GM18907 (cell line): ENCODE results near the gene USP17L17.
"Not testable (repeated sequence)": the region's sequence is repeated elsewhere in the genome, so short reads cannot be mapped to it uniquely, and the experiment has no call there.

Experiments
- ATAC-seq: cut with Tn5 transposase; IDR thresholded peaks from one replicate; pipeline ENCODE4 v1.9.1; 2021; ENCODE audit warnings: mild to moderate bottlenecking, moderate library complexity; ENCODE audit not compliant: unreplicated experiment

The USP17L17 gene, protein sequence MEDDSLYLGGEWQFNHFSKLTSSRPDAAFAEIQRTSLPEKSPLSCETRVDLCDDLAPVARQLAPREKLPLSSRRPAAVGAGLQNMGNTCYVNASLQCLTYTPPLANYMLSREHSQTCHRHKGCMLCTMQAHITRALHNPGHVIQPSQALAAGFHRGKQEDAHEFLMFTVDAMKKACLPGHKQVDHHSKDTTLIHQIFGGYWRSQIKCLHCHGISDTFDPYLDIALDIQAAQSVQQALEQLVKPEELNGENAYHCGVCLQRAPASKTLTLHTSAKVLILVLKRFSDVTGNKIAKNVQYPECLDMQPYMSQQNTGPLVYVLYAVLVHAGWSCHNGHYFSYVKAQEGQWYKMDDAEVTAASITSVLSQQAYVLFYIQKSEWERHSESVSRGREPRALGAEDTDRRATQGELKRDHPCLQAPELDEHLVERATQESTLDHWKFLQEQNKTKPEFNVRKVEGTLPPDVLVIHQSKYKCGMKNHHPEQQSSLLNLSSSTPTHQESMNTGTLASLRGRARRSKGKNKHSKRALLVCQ

DNA sequence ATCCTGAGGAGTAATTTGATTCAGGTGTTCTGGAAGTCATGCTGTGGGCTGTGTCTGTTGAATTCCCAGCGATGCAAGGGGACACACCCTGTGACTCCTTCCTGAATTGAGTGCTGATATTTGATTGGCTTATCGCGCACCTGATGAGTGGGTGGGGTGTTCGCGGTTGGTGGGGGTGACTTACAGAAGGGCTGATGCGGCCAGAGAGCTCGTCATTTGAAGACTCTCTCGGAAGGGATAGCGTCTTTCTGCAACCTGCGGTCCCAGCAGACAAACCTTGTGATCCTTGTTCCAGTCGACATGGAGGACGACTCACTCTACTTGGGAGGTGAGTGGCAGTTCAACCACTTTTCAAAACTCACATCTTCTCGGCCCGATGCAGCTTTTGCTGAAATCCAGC lies at the start of gene USP17L17:
Gene USP17L17 (plus strand): TSS at position 301 of the 400 bp plus-strand sequence. CDS start 0 bp downstream, at position 301.
- ATAC-seq, result not testable (repeated sequence)

DNA sequence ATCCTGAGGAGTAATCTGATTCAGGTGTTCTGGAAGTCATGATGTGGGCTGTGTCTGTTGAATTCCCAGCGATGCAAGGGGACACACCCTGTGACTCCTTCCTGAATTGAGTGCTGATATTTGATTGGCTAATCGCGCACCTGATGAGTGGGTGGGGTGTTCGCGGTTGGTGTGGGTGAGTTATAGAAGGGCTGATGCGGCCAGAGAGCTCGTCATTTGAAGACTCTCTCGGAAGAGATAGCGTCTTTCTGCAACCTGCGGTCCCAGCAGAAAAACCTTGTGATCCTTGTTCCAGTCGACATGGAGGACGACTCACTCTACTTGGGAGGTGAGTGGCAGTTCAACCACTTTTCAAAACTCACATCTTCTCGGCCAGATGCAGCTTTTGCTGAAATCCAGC lies 33.3 kb upstream of the USP17L17 start, which contains the start of gene USP17L10:
Gene USP17L10 (plus strand): TSS at position 301 of the 400 bp plus-strand sequence. CDS start 0 bp downstream, at position 301.
- ATAC-seq, result not testable (repeated sequence)

DNA sequence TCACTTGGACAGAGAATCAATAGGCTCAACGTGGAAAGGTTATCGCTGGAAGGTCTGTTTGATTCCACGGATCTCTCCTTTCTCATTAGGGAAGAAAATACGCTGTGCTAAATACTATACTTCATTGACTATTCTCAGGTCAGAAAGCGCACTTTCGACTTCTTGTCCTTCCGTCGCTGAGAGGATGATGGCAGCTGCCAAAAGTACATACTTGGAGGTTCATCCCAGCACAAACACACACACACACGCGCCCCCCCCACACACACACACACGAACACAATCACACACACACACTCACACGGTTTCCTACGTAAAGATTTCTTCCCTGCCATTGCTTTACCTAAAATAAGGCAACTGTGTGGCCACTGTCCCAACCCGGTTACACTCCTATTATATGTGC lies 29.0 kb upstream of the USP17L17 start:
- not testable (repeated sequence) for ATAC-seq

DNA sequence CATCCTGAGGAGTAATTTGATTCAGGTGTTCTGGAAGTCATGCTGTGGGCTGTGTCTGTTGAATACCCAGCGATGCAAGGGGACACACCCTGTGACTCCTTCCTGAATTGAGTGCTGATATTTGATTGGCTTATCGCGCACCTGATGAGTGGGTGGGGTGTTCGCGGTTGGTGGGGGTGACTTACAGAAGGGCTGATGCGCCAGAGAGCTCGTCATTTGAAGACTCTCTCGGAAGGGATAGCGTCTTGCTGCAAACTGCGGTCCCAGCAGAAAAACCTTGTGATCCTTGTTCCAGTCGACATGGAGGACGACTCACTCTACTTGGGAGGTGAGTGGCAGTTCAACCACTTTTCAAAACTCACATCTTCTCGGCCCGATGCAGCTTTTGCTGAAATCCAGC lies 28.6 kb upstream of the USP17L17 start, which contains the start of gene USP17L11:
Gene USP17L11 (plus strand): TSS at position 301 of the 400 bp plus-strand sequence. CDS start 0 bp downstream, at position 301.
- not testable (repeated sequence) for ATAC-seq

DNA sequence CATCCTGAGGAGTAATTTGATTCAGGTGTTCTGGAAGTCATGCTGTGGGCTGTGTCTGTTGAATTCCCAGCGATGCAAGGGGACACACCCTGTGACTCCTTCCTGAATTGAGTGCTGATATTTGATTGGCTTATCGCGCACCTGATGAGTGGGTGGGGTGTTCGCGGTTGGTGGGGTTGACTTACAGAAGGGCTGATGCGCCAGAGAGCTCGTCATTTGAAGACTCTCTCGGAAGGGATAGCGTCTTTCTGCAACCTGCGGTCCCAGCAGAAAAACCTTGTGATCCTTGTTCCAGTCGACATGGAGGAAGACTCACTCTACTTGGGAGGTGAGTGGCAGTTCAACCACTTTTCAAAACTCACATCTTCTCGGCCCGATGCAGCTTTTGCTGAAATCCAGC lies 23.8 kb upstream of the USP17L17 start, which contains the start of gene USP17L12:
Gene USP17L12 (plus strand): TSS at position 301 of the 400 bp plus-strand sequence. CDS start 0 bp downstream, at position 301.
- ATAC-seq, result not testable (repeated sequence)

DNA sequence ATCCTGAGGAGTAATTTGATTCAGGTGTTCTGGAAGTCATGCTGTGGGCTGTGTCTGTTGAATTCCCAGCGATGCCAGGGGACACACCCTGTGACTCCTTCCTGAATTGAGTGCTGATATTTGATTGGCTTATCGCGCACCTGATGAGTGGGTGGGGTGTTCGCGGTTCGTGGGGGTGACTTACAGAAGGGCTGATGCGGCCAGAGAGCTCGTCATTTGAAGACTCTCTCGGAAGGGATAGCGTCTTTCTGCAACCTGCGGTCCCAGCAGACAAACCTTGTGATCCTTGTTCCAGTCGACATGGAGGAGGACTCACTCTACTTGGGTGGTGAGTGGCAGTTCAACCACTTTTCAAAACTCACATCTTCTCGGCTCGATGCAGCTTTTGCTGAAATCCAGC lies 19.1 kb upstream of the USP17L17 start, which contains the start of gene USP17L13:
Gene USP17L13 (plus strand): TSS at position 301 of the 400 bp plus-strand sequence. CDS start 0 bp downstream, at position 301.
- ATAC-seq, result not testable (repeated sequence)

DNA sequence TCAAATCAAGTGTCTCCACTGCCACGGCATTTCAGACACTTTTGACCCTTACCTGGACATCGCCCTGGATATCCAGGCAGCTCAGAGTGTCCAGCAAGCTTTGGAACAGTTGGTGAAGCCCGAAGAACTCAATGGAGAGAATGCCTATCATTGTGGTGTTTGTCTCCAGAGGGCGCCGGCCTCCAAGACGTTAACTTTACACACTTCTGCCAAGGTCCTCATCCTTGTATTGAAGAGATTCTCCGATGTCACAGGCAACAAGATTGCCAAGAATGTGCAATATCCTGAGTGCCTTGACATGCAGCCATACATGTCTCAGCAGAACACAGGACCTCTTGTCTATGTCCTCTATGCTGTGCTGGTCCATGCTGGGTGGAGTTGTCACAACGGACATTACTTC lies 13.4 kb upstream of the USP17L17 start:
- ATAC-seq, result not testable (repeated sequence)

DNA sequence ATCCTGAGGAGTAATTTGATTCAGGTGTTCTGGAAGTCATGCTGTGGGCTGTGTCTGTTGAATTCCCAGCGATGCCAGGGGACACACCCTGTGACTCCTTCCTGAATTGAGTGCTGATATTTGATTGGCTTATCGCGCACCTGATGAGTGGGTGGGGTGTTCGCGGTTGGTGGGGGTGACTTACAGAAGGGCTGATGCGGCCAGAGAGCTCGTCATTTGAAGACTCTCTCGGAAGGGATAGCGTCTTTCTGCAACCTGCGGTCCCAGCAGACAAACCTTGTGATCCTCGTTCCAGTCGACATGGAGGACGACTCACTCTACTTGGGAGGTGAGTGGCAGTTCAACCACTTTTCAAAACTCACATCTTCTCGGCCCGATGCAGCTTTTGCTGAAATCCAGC lies 9.6 kb upstream of the USP17L17 start, which contains the start of gene USP17L15:
Gene USP17L15 (plus strand): TSS at position 301 of the 400 bp plus-strand sequence. CDS start 0 bp downstream, at position 301.
- ATAC-seq, result not testable (repeated sequence)

DNA sequence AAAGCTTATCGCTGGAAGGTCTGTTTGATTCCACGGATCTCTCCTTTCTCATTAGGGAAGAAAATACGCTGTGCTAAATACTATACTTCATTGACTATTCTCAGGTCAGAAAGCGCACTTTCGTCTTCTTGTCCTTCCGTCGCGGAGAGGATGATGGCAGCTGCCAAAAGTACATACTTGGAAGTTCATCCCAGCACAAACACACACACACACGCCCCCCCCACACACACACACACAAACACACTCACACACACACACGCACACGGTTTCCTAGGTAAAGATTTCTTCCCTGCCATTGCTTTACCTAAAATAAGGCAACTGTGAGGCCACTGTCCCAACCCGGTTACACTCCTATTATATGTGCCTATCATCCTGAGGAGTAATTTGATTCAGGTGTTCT lies 5.2 kb upstream of the USP17L17 start:
- not testable (repeated sequence) for ATAC-seq

DNA sequence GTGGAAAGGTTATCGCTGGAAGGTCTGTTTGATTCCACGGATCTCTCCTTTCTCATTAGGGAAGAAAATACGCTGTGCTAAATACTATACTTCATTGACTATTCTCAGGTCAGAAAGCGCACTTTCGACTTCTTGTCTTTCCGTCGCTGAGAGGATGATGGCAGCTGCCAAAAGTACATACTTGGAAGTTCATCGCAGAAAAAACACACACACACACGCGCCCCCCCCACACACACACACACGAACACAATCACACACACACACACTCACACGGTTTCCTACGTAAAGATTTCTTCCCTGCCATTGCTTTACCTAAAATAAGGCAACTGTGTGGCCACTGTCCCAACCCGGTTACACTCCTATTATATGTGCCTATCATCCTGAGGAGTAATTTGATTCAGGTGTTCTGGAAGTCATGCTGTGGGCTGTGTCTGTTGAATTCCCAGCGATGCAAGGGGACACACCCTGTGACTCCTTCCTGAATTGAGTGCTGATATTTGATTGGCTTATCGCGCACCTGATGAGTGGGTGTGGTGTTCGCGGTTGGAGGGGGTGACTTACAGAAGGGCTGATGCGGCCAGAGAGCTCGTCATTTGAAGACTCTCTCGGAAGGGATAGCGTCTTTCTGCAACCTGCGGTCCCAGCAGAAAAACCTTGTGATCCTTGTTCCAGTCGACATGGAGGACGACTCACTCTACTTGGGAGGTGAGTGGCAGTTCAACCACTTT lies 4.4 kb downstream of the USP17L17 start, which contains the start of gene USP17L18:
Gene USP17L18 (plus strand): TSS at position 678 of the 728 bp plus-strand sequence. CDS start 0 bp downstream, at position 678.
- ATAC-seq, result not testable (repeated sequence)

DNA sequence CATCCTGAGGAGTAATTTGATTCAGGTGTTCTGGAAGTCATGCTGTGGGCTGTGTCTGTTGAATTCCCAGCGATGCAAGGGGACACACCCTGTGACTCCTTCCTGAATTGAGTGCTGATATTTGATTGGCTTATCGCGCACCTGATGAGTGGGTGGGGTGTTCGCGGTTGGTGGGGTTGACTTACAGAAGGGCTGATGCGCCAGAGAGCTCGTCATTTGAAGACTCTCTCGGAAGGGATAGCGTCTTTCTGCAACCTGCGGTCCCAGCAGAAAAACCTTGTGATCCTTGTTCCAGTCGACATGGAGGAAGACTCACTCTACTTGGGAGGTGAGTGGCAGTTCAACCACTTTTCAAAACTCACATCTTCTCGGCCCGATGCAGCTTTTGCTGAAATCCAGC lies 9.4 kb downstream of the USP17L17 start, which contains the start of gene USP17L19:
Gene USP17L19 (plus strand): TSS at position 301 of the 400 bp plus-strand sequence. CDS start 0 bp downstream, at position 301.
- ATAC-seq, result not testable (repeated sequence)

DNA sequence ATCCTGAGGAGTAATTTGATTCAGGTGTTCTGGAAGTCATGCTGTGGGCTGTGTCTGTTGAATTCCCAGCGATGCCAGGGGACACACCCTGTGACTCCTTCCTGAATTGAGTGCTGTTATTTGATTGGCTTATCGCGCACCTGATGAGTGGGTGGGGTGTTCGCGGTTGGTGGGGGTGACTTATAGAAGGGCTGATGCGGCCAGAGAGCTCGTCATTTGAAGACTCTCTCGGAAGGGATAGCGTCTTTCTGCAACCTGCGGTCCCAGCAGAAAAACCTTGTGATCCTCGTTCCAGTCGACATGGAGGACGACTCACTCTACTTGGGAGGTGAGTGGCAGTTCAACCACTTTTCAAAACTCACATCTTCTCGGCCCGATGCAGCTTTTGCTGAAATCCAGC lies 14.1 kb downstream of the USP17L17 start, which contains the start of gene USP17L20:
Gene USP17L20 (plus strand): TSS at position 301 of the 400 bp plus-strand sequence. CDS start 0 bp downstream, at position 301.
- ATAC-seq, result not testable (repeated sequence)

DNA sequence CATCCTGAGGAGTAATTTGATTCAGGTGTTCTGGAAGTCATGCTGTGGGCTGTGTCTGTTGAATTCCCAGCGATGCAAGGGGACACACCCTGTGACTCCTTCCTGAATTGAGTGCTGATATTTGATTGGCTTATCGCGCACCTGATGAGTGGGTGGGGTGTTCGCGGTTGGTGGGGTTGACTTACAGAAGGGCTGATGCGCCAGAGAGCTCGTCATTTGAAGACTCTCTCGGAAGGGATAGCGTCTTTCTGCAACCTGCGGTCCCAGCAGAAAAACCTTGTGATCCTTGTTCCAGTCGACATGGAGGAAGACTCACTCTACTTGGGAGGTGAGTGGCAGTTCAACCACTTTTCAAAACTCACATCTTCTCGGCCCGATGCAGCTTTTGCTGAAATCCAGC lies 18.9 kb downstream of the USP17L17 start, which contains the start of gene USP17L21:
Gene USP17L21 (plus strand): TSS at position 301 of the 400 bp plus-strand sequence. CDS start 0 bp downstream, at position 301.
- ATAC-seq, result not testable (repeated sequence)

DNA sequence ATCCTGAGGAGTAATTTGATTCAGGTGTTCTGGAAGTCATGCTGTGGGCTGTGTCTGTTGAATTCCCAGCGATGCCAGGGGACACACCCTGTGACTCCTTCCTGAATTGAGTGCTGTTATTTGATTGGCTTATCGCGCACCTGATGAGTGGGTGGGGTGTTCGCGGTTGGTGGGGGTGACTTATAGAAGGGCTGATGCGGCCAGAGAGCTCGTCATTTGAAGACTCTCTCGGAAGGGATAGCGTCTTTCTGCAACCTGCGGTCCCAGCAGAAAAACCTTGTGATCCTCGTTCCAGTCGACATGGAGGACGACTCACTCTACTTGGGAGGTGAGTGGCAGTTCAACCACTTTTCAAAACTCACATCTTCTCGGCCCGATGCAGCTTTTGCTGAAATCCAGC lies 23.6 kb downstream of the USP17L17 start, which contains the start of gene USP17L22:
Gene USP17L22 (plus strand): TSS at position 301 of the 400 bp plus-strand sequence. CDS start 0 bp downstream, at position 301.
- not testable (repeated sequence) for ATAC-seq

DNA sequence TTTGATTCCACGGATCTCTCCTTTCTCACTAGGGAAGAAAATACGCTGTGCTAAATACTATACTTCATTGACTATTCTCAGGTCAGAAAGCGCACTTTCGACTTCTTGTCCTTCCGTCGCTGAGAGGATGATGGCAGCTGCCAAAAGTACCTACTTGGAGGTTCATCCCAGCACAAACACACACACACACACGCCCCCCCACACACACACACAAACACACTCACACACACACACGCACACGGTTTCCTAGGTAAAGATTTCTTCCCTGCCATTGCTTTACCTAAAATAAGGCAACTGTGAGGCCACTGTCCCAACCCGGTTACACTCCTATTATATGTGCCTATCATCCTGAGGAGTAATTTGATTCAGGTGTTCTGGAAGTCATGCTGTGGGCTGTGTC lies 28.0 kb downstream of the USP17L17 start:
- ATAC-seq, result not testable (repeated sequence)
